Panc1 (cell line): ENCODE measurements around the gene SRCAP. TPM values are rescaled to one million over a fixed set of nuclear protein-coding genes. Genes with fewer than 3 reads are reported as not detected.

Experiments
- ATAC-seq: fragments of 200-7000 bp; cut with Tn5 transposase; 2 replicates; pipeline ENCODE4 v1.9.1; 2020; ENCODE audit warnings: mild to moderate bottlenecking, moderate library complexity
- BruUV-seq: library from RNA; stranded (reverse); fragments of 400-500 nt; replicated peaks from 2 replicates; lab custom pipeline; 2021; lab: Mats Ljungman, UMichigan
- CTCF ChIA-PET: fragments of 300-600 bp; sonication (Branson Sonifier 250); formaldehyde crosslinking; loops from one replicate; lab custom pipeline; 2022; ENCODE audit warnings: antibody characterized with exemption; lab: Charles Lee
- POLR2A ChIA-PET: fragments of 300-600 bp; sonication (Branson Sonifier 250); formaldehyde crosslinking; loops from one replicate; lab custom pipeline; 2022; ENCODE audit warnings: antibody characterized with exemption; lab: Charles Lee
- DNase-seq: peaks from one replicate; pipeline ENCODE4 v3.0.0-alpha.2; 2010; ENCODE audit warnings: low read depth, low spot score
- H3K27ac ChIP-seq: 2 replicates; pipeline ENCODE4 v1.5.1; 2011; ENCODE audit warnings: mild to moderate bottlenecking, low read length, inconsistent platforms
- H3K27me3 ChIP-seq: fragments of 200-500 bp; sonication (Bioruptor generic); 2 replicates; pipeline ENCODE4 v1.6.0; 2014; ENCODE audit warnings: low read length, inconsistent platforms; ENCODE audit not compliant: control insufficient read depth, insufficient read depth
- H3K36me3 ChIP-seq: fragments of 200-500 bp; sonication (Bioruptor generic); 2 replicates; pipeline ENCODE4 v1.5.1; 2014; ENCODE audit warnings: inconsistent platforms, mild to moderate bottlenecking, low read length, moderate library complexity; ENCODE audit not compliant: control insufficient read depth, insufficient read depth
- H3K4me1 ChIP-seq: 2 replicates; pipeline ENCODE4 v1.5.1; 2011; ENCODE audit warnings: inconsistent platforms, mild to moderate bottlenecking, low read length, moderate library complexity; ENCODE audit not compliant: control insufficient read depth, insufficient read depth
- H3K4me3 ChIP-seq, 2 experiments: 2 replicates each; pipeline ENCODE4 v1.5.1; 2011 to 2012; ENCODE audit warnings: low read depth in 2 of 2, low read length in 2 of 2, mild to moderate bottlenecking in 2 of 2, inconsistent platforms in 1 of 2, moderate library complexity in 1 of 2
- H3K9me3 ChIP-seq: fragments of 200-500 bp; sonication (Bioruptor generic); 2 replicates; pipeline ENCODE4 v1.5.1; 2014; ENCODE audit warnings: low read depth, mild to moderate bottlenecking, inconsistent platforms, low read length, moderate library complexity; ENCODE audit not compliant: control insufficient read depth, insufficient read depth
- POLR2AphosphoS5 ChIP-seq: IDR thresholded peaks from 2 replicates; pipeline ENCODE4 v1.6.1; 2012; ENCODE audit warnings: mild to moderate bottlenecking, low read depth, low read length, moderate library complexity
- SIN3A ChIP-seq: IDR thresholded peaks from 2 replicates; pipeline ENCODE4 v1.6.1; 2012; ENCODE audit warnings: low read depth, mild to moderate bottlenecking, low read length, moderate library complexity, borderline replicate concordance; ENCODE audit not compliant: insufficient read depth
- TCF7L2 ChIP-seq: IDR thresholded peaks from 2 replicates; pipeline ENCODE4 v1.6.1; 2011; ENCODE audit warnings: mild to moderate bottlenecking, low read depth, low read length, inconsistent platforms
- in situ Hi-C: cut with HindIII; loops from 2 replicates; pipeline ENCODE4 v1.10.0; 2016; ENCODE audit warnings: low sequenced_read_pairs, low pct_unique_long_range_greater_than_20kb
- intact Hi-C: fragments of 100-400 bp; cut with micrococcal nuclease; formaldehyde crosslinking; loops from one replicate; pipeline ENCODE4 v1.10.0; 2022; ENCODE audit not compliant: unreplicated experiment
- total RNA-seq: library from RNA; stranded (reverse); gene quantifications from one replicate; pipeline ENCODE4 v1.2.1, GENCODE V29; 2021; ENCODE audit not compliant: unreplicated experiment
- TF ChIP-seq, protein P1 (sequence below), 2 experiments: IDR thresholded peaks; 2 replicates each; pipeline ENCODE4 v1.6.1; 2011 to 2012; ENCODE audit warnings: low read depth in 2 of 2, control low read depth in 1 of 2, low read length in 1 of 2, mild to moderate bottlenecking in 1 of 2, moderate library complexity in 1 of 2; ENCODE audit not compliant: insufficient read depth in 1 of 2
- TF ChIP-seq, protein P2 (sequence below): fragments of 450-650 bp; IDR thresholded peaks from 2 replicates; pipeline ENCODE4 v1.5.1; 2017; ENCODE audit warnings: mild to moderate bottlenecking

The SRCAP gene
- total RNA-seq, 1 experiment from 2014 or later, result 73.6 TPM

DNA sequence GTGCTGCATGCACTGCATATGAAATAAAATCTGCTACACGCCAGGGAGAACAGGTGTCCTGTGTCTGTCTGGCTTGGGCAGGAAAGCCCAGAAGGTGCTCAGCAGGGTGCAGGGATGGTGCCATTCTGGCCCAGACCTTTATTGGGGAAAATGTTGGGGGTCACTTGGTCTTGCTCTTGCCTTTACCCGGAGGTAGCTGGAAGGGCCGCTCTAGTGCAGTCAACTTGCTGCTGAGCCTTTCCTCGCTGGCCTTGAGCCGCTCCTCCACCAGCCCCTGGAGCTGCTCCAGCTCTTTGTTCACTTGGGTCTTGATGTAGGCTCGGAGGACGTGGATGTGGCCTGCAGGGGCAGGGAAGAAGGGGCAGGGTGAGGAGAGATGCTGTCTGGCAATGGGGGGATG is 58.3 kb downstream of the SRCAP start:
- BruUV-seq, result no TSS peak
- ATAC-seq, result no peak

DNA sequence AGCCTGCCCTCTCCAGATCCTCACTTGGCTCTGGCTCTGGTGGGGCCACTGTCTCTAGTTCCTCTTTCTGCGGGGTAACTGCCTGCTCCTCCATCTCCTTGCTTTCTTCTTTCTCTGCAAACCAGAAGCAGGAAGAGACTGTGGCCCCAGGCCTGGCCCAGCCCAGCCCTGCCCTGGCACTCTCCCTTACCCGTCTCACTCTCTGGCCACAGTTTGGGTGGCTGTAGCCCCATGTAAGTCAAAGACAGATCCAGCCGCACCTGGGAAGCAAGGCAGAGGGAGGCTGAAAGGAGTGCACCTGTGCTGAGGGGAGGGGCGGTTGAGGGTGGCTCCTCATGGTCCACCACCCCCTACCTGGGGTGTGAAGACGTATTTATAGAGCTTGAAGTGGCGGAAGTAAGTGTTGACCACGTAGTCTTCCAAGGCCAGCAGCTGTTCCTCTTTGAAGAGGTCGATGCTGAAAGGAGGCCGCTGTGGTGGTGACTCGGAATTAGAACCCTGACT is 60.1 kb downstream of the SRCAP start:
- intact Hi-C loops, result no loop called here
- ChIA-PET CTCF (no interaction called here), POLR2A (interaction anchor here (0.5 to 0.8 kb wide), 4 partner anchors 11 to 195 kb away, joined by 3 to 6 read pairs (median 4); partner anchors contain the start of gene PHKG2)
- TF ChIP-seq TCF7L2 (no peak), POLR2AphosphoS5 (no peak), SIN3A (no peak)
- TF ChIP-seq, protein P1, sequence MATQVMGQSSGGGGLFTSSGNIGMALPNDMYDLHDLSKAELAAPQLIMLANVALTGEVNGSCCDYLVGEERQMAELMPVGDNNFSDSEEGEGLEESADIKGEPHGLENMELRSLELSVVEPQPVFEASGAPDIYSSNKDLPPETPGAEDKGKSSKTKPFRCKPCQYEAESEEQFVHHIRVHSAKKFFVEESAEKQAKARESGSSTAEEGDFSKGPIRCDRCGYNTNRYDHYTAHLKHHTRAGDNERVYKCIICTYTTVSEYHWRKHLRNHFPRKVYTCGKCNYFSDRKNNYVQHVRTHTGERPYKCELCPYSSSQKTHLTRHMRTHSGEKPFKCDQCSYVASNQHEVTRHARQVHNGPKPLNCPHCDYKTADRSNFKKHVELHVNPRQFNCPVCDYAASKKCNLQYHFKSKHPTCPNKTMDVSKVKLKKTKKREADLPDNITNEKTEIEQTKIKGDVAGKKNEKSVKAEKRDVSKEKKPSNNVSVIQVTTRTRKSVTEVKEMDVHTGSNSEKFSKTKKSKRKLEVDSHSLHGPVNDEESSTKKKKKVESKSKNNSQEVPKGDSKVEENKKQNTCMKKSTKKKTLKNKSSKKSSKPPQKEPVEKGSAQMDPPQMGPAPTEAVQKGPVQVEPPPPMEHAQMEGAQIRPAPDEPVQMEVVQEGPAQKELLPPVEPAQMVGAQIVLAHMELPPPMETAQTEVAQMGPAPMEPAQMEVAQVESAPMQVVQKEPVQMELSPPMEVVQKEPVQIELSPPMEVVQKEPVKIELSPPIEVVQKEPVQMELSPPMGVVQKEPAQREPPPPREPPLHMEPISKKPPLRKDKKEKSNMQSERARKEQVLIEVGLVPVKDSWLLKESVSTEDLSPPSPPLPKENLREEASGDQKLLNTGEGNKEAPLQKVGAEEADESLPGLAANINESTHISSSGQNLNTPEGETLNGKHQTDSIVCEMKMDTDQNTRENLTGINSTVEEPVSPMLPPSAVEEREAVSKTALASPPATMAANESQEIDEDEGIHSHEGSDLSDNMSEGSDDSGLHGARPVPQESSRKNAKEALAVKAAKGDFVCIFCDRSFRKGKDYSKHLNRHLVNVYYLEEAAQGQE (IDR thresholded peaks at IDR 0.05; ENCODE audit: insufficient read depth in 1 of 2, low read depth in 2 of 2, low read length in 1 of 2), result no peak
- TF ChIP-seq, protein P2, sequence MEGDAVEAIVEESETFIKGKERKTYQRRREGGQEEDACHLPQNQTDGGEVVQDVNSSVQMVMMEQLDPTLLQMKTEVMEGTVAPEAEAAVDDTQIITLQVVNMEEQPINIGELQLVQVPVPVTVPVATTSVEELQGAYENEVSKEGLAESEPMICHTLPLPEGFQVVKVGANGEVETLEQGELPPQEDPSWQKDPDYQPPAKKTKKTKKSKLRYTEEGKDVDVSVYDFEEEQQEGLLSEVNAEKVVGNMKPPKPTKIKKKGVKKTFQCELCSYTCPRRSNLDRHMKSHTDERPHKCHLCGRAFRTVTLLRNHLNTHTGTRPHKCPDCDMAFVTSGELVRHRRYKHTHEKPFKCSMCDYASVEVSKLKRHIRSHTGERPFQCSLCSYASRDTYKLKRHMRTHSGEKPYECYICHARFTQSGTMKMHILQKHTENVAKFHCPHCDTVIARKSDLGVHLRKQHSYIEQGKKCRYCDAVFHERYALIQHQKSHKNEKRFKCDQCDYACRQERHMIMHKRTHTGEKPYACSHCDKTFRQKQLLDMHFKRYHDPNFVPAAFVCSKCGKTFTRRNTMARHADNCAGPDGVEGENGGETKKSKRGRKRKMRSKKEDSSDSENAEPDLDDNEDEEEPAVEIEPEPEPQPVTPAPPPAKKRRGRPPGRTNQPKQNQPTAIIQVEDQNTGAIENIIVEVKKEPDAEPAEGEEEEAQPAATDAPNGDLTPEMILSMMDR, result no peak
- H3K4me1 ChIP-seq, result peaks cover 25% of the 10 kb centered on the region
- no peak for ATAC-seq
- in situ Hi-C loops, result no loop called here
- no peaks in the 10 kb centered on the region for H3K9me3 ChIP-seq
- DNase-seq, result no peak
- H3K4me3 ChIP-seq, result no peak overlapping the region
- BruUV-seq, result no TSS peak
- no peaks in the 10 kb centered on the region for H3K27me3 ChIP-seq
- peaks cover 11% of the 10 kb centered on the region for H3K36me3 ChIP-seq
- H3K27ac ChIP-seq, result no peak overlapping the region

More for the DNA sequence above, 58.3 kb downstream of the SRCAP start:
- ChIA-PET POLR2A (no interaction called here), CTCF (interaction anchor here (0.7 kb wide), 1 partner anchor 110 kb away, joined by 8 read pairs; no protein-coding TSS in a partner anchor)
- no peak overlapping the region for H3K4me3 ChIP-seq
- TF ChIP-seq, protein P1 (IDR thresholded peaks at IDR 0.05; ENCODE audit: insufficient read depth in 1 of 2, low read depth in 2 of 2, low read length in 1 of 2), result no peak
- TF ChIP-seq POLR2AphosphoS5, result 0 out of 2 replicates have a peak, but pooled peaks have one; percentile 40
- peaks cover 17% of the 10 kb centered on the region for H3K4me1 ChIP-seq
- no peak overlapping the region for H3K27ac ChIP-seq
- no peaks in the 10 kb centered on the region for H3K9me3 ChIP-seq
- in situ Hi-C loops (no loop called here), intact Hi-C loops (no loop called here)
- no peaks in the 10 kb centered on the region for H3K27me3 ChIP-seq
- DNase-seq, result no peak
- H3K36me3 ChIP-seq, result peaks cover 4% of the 10 kb centered on the region
